H1 (cell line): Measurements from ENCODE around the gene CTNNA3. TPM values are rescaled to one million over a fixed set of nuclear protein-coding genes. Genes with fewer than 3 reads are reported as not detected.

ENCODE experiments used
- CTCF ChIA-PET: fragments of 300-600 bp; sonication (Branson Sonifier 250); formaldehyde crosslinking; loops from one replicate; lab custom pipeline; 2021; ENCODE audit not compliant: partially characterized antibody; lab: Charles Lee
- POLR2A ChIA-PET: fragments of 300-600 bp; sonication (Branson Sonifier 250); formaldehyde crosslinking; loops from one replicate; lab custom pipeline; 2021; ENCODE audit warnings: inconsistent platforms; ENCODE audit not compliant: partially characterized antibody; lab: Charles Lee
- DNase-seq, 2 experiments: peaks; one replicate each; pipeline versions ENCODE4 v3.0.0 to v3.0.0-alpha.2; 2010 to 2022; ENCODE audit warnings: low spot score in 2 of 2, low read depth in 1 of 2, mixed read lengths in 1 of 2
- FAIRE-seq: peaks from 2 replicates; lab custom pipeline; 2011; peaks lifted over from hg19 to GRCh38; lab: Jason Lieb, UNC
- H2AFZ ChIP-seq: 2 replicates; pipeline ENCODE4 v1.8.1; 2012; ENCODE audit warnings: low read length, inconsistent platforms
- H2AK5ac ChIP-seq: 2 replicates; pipeline ENCODE4 v1.6.1; 2013; ENCODE audit warnings: low read depth, low read length
- H2BK120ac ChIP-seq: replicated peaks from 2 replicates; pipeline ENCODE3; 2013; ENCODE audit warnings: low read depth, low read length, inconsistent platforms
- H2BK12ac ChIP-seq: 2 replicates; pipeline ENCODE4 v1.6.1; 2013; ENCODE audit warnings: low read depth, low read length
- H2BK15ac ChIP-seq: 2 replicates; pipeline ENCODE4 v1.6.1; 2013; ENCODE audit warnings: low read length
- H2BK20ac ChIP-seq: 2 replicates; pipeline ENCODE4 v1.6.1; 2013; ENCODE audit warnings: low read length
- H2BK5ac ChIP-seq: 2 replicates; pipeline ENCODE4 v1.6.1; 2013; ENCODE audit warnings: low read depth, low read length
- H3K14ac ChIP-seq: 2 replicates; pipeline ENCODE4 v1.6.1; 2013; ENCODE audit warnings: inconsistent platforms; ENCODE audit not compliant: insufficient read length
- H3K18ac ChIP-seq: 2 replicates; pipeline ENCODE4 v1.6.1; 2013; ENCODE audit warnings: low read length; ENCODE audit errors: extremely low read depth
- H3K23ac ChIP-seq: 2 replicates; pipeline ENCODE4 v1.6.1; 2013; ENCODE audit warnings: inconsistent platforms; ENCODE audit not compliant: insufficient read length
- H3K23me2 ChIP-seq: 2 replicates; pipeline ENCODE4 v1.6.1; 2013; ENCODE audit warnings: low read depth, low read length
- H3K27ac ChIP-seq: 2 replicates; pipeline ENCODE4 v1.6.1; 2011; ENCODE audit warnings: low read depth, low read length, inconsistent platforms
- H3K27me3 ChIP-seq, 4 experiments: replicated peaks in 1 of 4; 1 replicate in 1 of 4; 2 replicates in 3 of 4; pipeline versions ENCODE4 v1.6.1 to v1.8.1; 2011 to 2013; ENCODE audit warnings: low read length in 3 of 4, mild to moderate bottlenecking in 3 of 4, inconsistent platforms in 2 of 4, mixed read lengths in 2 of 4, moderate library complexity in 1 of 4; ENCODE audit not compliant: control insufficient read depth in 3 of 4, insufficient read depth in 3 of 4; ENCODE audit errors: extremely low read depth in 1 of 4
- H3K36me3 ChIP-seq, 4 experiments: 2 replicates each; pipeline versions ENCODE4 v1.6.1 to v1.8.1; 2011 to 2013; ENCODE audit warnings: mild to moderate bottlenecking in 4 of 4, low read length in 3 of 4, moderate library complexity in 2 of 4, control low read depth in 1 of 4, inconsistent platforms in 1 of 4; ENCODE audit not compliant: insufficient read depth in 4 of 4, control insufficient read depth in 2 of 4
- H3K4ac ChIP-seq: replicated peaks from 2 replicates; pipeline ENCODE3; 2013; ENCODE audit warnings: low read length, low read depth, mixed read lengths, inconsistent platforms; ENCODE audit not compliant: insufficient read length
- H3K4me1 ChIP-seq, 4 experiments: replicated peaks in 1 of 4; 1 replicate in 1 of 4; 2 replicates in 3 of 4; pipeline versions ENCODE4 v1.6.1 to v1.8.1; 2011 to 2013; ENCODE audit warnings: low read length in 3 of 4, inconsistent platforms in 2 of 4, mixed read lengths in 1 of 4; ENCODE audit not compliant: insufficient read depth in 4 of 4, control insufficient read depth in 3 of 4
- H3K4me2 ChIP-seq, 2 experiments: 2 replicates each; pipeline versions ENCODE4 v1.6.1 to v1.8.1; 2011 to 2013; ENCODE audit warnings: low read depth in 2 of 2, low read length in 2 of 2, control low read depth in 1 of 2, inconsistent platforms in 1 of 2, mild to moderate bottlenecking in 1 of 2; ENCODE audit not compliant: insufficient read depth in 1 of 2
- H3K4me3 ChIP-seq, 4 experiments: fragments of 200-600, 300-600 bp in 1 of 4; sonication (generic), shearing (Covaris generic), sonication (Bioruptor Twin) in 1 of 4; 2 replicates each; pipeline versions ENCODE4 v1.5.1 to v1.8.1; 2011 to 2016; ENCODE audit warnings: low read length in 4 of 4, low read depth in 3 of 4, control low read depth in 2 of 4, inconsistent platforms in 2 of 4, mild to moderate bottlenecking in 2 of 4, mixed read lengths in 1 of 4, moderate library complexity in 1 of 4; ENCODE audit not compliant: insufficient read depth in 2 of 4; ENCODE audit errors: extremely low read depth in 1 of 4
- H3K56ac ChIP-seq: replicated peaks from 2 replicates; pipeline ENCODE3; 2013; ENCODE audit warnings: low read depth, mild to moderate bottlenecking, mixed read lengths, low read length, inconsistent platforms; ENCODE audit not compliant: insufficient read length
- H3K79me1 ChIP-seq: 2 replicates; pipeline ENCODE4 v1.6.1; 2013; ENCODE audit warnings: low read depth, low read length, control low read depth
- H3K79me2 ChIP-seq, 2 experiments: 2 replicates each; pipeline versions ENCODE4 v1.6.1 to v1.8.1; 2012 to 2013; ENCODE audit warnings: low read length in 2 of 2, mild to moderate bottlenecking in 2 of 2, inconsistent platforms in 1 of 2; ENCODE audit not compliant: insufficient read depth in 2 of 2, control insufficient read depth in 1 of 2
- H3K9ac ChIP-seq, 4 experiments: replicated peaks in 1 of 4; 1 replicate in 1 of 4; 2 replicates in 3 of 4; pipeline versions ENCODE4 v1.6.1 to v1.8.1; 2011 to 2013; ENCODE audit warnings: low read depth in 3 of 4, low read length in 3 of 4, control low read depth in 2 of 4, mild to moderate bottlenecking in 2 of 4, moderate library complexity in 2 of 4, inconsistent platforms in 1 of 4; ENCODE audit errors: extremely low read depth in 1 of 4
- H3K9me3 ChIP-seq, 2 experiments: 2 replicates each; pipeline versions ENCODE4 v1.6.1 to v1.8.1; 2012 to 2013; ENCODE audit warnings: mild to moderate bottlenecking in 2 of 2, moderate library complexity in 2 of 2, control low read depth in 1 of 2, inconsistent platforms in 1 of 2, low read depth in 1 of 2, low read length in 1 of 2, mixed read lengths in 1 of 2; ENCODE audit not compliant: insufficient read depth in 2 of 2
- H4K20me1 ChIP-seq, 2 experiments: replicated peaks in 1 of 2; 2 replicates each; pipeline versions ENCODE3 to v1.8.1; 2011 to 2013; ENCODE audit warnings: inconsistent platforms in 2 of 2, low read length in 2 of 2, mild to moderate bottlenecking in 1 of 2; ENCODE audit not compliant: insufficient read depth in 2 of 2, control insufficient read depth in 1 of 2
- H4K5ac ChIP-seq: 2 replicates; pipeline ENCODE4 v1.6.1; 2013; ENCODE audit warnings: low read length, low read depth, mixed read lengths, inconsistent platforms; ENCODE audit not compliant: insufficient read length
- H4K8ac ChIP-seq: 2 replicates; pipeline ENCODE4 v1.8.0; 2013; ENCODE audit warnings: mild to moderate bottlenecking, moderate library complexity, low read length, inconsistent platforms; ENCODE audit not compliant: insufficient read depth; ENCODE audit errors: extremely low read depth
- H4K91ac ChIP-seq: replicated peaks from 2 replicates; pipeline ENCODE3; 2013; ENCODE audit warnings: low read length, mixed read lengths, inconsistent platforms; ENCODE audit not compliant: insufficient read length
- EGR1 ChIP-seq: IDR thresholded peaks from 2 replicates; pipeline ENCODE4 v1.6.1; 2011; ENCODE audit warnings: low read depth, low read length, borderline replicate concordance
- EP300 ChIP-seq, 2 experiments: IDR thresholded peaks; 1 replicate in 1 of 2; 2 replicates in 1 of 2; pipeline ENCODE4 v1.6.1; 2011 to 2012; ENCODE audit warnings: low read depth in 2 of 2, low read length in 2 of 2, mild to moderate bottlenecking in 2 of 2, borderline replicate concordance in 1 of 2, inconsistent platforms in 1 of 2, moderate library complexity in 1 of 2
- EZH2 ChIP-seq: fragments of 200-600 bp; sonication (generic); IDR thresholded peaks from 2 replicates; pipeline ENCODE4 v1.7.1; 2012; ENCODE audit warnings: low read depth, mild to moderate bottlenecking, moderate library complexity, low read length, inconsistent platforms; ENCODE audit not compliant: severe bottlenecking
- WGBS, 2 experiments: shearing (Covaris generic) in 1 of 2; methylation state at CpG; one replicate each; pipeline versions ENCODE4 v1.1.6 to v1.1.7; 2013 to 2015; ENCODE audit warnings: low lambda C conversion rate in 2 of 2, mixed read lengths in 2 of 2, inconsistent platforms in 1 of 2, low coverage in 1 of 2, missing lambda C conversion rate in 1 of 2; ENCODE audit not compliant: insufficient replicate concordance in 2 of 2, insufficient coverage in 1 of 2, insufficient read length in 1 of 2; ENCODE audit errors: extremely low coverage in 1 of 2, missing lambda C conversion rate in 1 of 2; 5-methylcytosine and 5-hydroxymethylcytosine counted together
- polyA plus RNA-seq, 7 experiments: library from polyadenylated mRNA; depleted of rRNA in 3 of 7; stranded (reverse) in 5 of 7; unstranded in 2 of 7; fragments of >200 nt in 5 of 7; fragments of 200-250 nt in 2 of 7; gene quantifications; 1 replicate in 5 of 7; 2 replicates in 1 of 7; 4 replicates in 1 of 7; pipeline versions ENCODE4 v1.2.1 to v1.2.3, GENCODE V29; 2011 to 2013; ENCODE audit warnings: missing spikeins in 2 of 7, mixed read lengths in 2 of 7
- total RNA-seq: library from RNA; stranded (reverse); fragmentation: NEBNext Ultra II Directional; extraction: Animal tissue kit (Norgen Biotek cat#: 25700); gene quantifications from 2 replicates; pipeline ENCODE4 v1.2.1, GENCODE V29; 2021

CTNNA3 gene
- total and polyA plus RNA-seq, 2 of the 8 experiments (the other 6 are each of a cell fraction or from before 2014, with no cell fraction given): 1.3 to 1.5 TPM

DNA sequence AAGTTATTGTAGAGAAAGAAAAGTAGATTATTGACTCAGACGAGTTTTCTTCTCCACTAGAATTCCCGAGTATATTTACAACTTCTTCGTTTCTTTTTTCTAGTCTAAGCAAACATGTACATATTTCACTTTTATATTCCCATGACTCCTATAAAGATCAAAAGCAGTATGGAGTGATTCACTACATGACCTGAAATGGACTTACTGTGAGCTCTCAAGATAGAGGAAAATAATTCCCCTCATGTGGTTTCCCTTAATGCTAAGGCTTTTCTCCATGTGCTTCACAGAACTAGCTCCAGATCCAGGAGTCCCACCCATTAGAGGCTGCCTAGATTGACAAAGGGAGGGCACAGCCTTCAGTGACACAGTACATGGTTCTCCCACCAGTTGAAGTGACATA lies 1593.2 kb downstream of the CTNNA3 start:
- H2BK12ac ChIP-seq: no peak overlapping the region
- H3K4ac ChIP-seq: no peak overlapping the region
- WGBS, 2 experiments: 92% methylated on average over 3 of the region's 3 CpGs; no CpG with 5 or more reads in 1 of the 2 experiments
- H3K27me3 ChIP-seq: no peaks in the 10 kb centered on the region
- no peak overlapping the region for H3K56ac ChIP-seq
- ChIA-PET CTCF (no interaction called here), POLR2A (no interaction called here)
- TF ChIP-seq EP300 (IDR thresholded peaks at IDR 0.05; ENCODE audit: borderline replicate concordance in 1 of 2, low read depth in 2 of 2, low read length in 2 of 2) (no peak), EZH2 (no peak), EGR1 (no peak)
- H3K4me2 ChIP-seq: no peak overlapping the region
- H3K23me2 ChIP-seq: no peaks in the 10 kb centered on the region
- H3K9me3 ChIP-seq: no peaks in the 10 kb centered on the region
- H3K36me3 ChIP-seq: no peaks in the 10 kb centered on the region
- no peak overlapping the region for H4K8ac ChIP-seq
- no peak overlapping the region for H4K91ac ChIP-seq
- H3K4me1 ChIP-seq: no peaks in the 10 kb centered on the region
- FAIRE-seq (no peak), DNase-seq (no peak)
- no peaks in the 10 kb centered on the region for H4K20me1 ChIP-seq
- no peak overlapping the region for H2AK5ac ChIP-seq
- no peak overlapping the region for H3K27ac ChIP-seq
- H2AFZ ChIP-seq: no peak overlapping the region
- no peak overlapping the region for H2BK20ac ChIP-seq
- H3K23ac ChIP-seq: no peak overlapping the region
- H2BK120ac ChIP-seq: no peak overlapping the region
- no peaks in the 10 kb centered on the region for H3K79me2 ChIP-seq
- H2BK5ac ChIP-seq: no peak overlapping the region
- no peaks in the 10 kb centered on the region for H3K79me1 ChIP-seq
- no peak overlapping the region for H3K18ac ChIP-seq
- no peak overlapping the region for H3K4me3 ChIP-seq
- no peak overlapping the region for H4K5ac ChIP-seq
- H2BK15ac ChIP-seq: no peak overlapping the region
- H3K14ac ChIP-seq: no peak overlapping the region
- no peak overlapping the region for H3K9ac ChIP-seq
